Peyer's patch (tissue), 4 donors: ENCODE measurements around the gene GPAT3. TPM values are rescaled to one million over a fixed set of nuclear protein-coding genes. Genes with fewer than 3 reads are reported as not detected.

Experiments
- DNase-seq, 3 donors: peaks; one replicate each; pipeline ENCODE4 v3.0.0-alpha.2; 2017 to 2019
- H3K27ac ChIP-seq, 4 donors: fragments of 200-600 bp; sonication (generic); one replicate each; pipeline ENCODE4 v1.5.1; 2016 to 2019
- H3K27me3 ChIP-seq, 2 donors: fragments of 200-600 bp; sonication (generic); one replicate each; pipeline ENCODE4 v1.5.1; 2019
- H3K36me3 ChIP-seq, 3 donors: fragments of 200-600 bp; sonication (generic); one replicate each; pipeline ENCODE4 v1.5.1; 2016 to 2019
- H3K4me1 ChIP-seq, 4 donors: fragments of 200-600 bp; sonication (generic); one replicate each; pipeline ENCODE4 v1.5.1; 2016 to 2019
- H3K4me3 ChIP-seq, 4 donors: fragments of 200-600 bp; sonication (generic); 1 replicate in 3 of 4; 2 replicates in 1 of 4; pipeline ENCODE4 v1.5.1; 2016 to 2019; ENCODE audit warnings: mild to moderate bottlenecking in 1 of 4
- H3K9me3 ChIP-seq, 4 donors: fragments of 200-600 bp; sonication (generic); one replicate each; pipeline ENCODE4 v1.5.1; 2016 to 2019; ENCODE audit warnings: mild to moderate bottlenecking in 1 of 4
- POLR2A ChIP-seq, 2 donors: fragments of 450-650 bp; IDR thresholded peaks; one replicate each; pipeline ENCODE4 v1.5.1; 2017; ENCODE audit warnings: antibody characterized with exemption in 2 of 2, mild to moderate bottlenecking in 2 of 2, moderate library complexity in 2 of 2
- total RNA-seq, 4 donors: library from RNA; depleted of rRNA; stranded (reverse); fragments of >200 nt; gene quantifications; one replicate each; pipeline ENCODE4 v1.1.0, GENCODE V29; 2016
- TF ChIP-seq, protein P1 (sequence below), 6 experiments: fragments of 450-650 bp in 4 of 6; fragments of 200-600 bp in 2 of 6; sonication (generic) in 1 of 6; IDR thresholded peaks; one replicate each; pipeline ENCODE4 v1.5.1; 2017 to 2019; ENCODE audit warnings: antibody characterized with exemption in 6 of 6, mild to moderate bottlenecking in 3 of 6, moderate library complexity in 1 of 6

GPAT3 gene
- total RNA-seq, 4 donors from 2014 or later, result 7.4 to 86.0 (median 51.8) TPM

DNA sequence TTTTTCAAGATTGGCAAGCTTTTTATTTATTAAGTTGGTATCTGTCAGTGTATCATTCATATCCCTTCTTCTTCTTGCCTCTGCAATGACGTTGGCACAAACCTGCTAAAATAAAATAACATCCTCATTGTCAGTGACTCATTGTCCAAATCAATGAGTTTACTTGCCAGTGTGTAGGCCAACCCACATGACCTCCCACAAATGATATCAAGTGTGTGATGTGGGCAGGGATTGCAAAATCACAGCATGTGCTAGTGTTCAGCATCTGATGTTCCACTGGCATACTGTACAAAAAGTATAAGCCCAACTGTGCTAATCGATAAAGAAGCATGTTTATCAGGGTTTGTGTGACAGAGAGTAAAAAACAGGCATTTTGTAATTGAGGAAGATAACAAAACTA, 25.5 kb downstream of the GPAT3 start:
- TF ChIP-seq POLR2A (IDR thresholded peaks at IDR 0.05), result no peak
- TF ChIP-seq, protein P1, sequence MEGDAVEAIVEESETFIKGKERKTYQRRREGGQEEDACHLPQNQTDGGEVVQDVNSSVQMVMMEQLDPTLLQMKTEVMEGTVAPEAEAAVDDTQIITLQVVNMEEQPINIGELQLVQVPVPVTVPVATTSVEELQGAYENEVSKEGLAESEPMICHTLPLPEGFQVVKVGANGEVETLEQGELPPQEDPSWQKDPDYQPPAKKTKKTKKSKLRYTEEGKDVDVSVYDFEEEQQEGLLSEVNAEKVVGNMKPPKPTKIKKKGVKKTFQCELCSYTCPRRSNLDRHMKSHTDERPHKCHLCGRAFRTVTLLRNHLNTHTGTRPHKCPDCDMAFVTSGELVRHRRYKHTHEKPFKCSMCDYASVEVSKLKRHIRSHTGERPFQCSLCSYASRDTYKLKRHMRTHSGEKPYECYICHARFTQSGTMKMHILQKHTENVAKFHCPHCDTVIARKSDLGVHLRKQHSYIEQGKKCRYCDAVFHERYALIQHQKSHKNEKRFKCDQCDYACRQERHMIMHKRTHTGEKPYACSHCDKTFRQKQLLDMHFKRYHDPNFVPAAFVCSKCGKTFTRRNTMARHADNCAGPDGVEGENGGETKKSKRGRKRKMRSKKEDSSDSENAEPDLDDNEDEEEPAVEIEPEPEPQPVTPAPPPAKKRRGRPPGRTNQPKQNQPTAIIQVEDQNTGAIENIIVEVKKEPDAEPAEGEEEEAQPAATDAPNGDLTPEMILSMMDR (IDR thresholded peaks at IDR 0.05), result no peak
- DNase-seq, result peak in 1 of 3 donors; percentile 59
- Histone ChIP-seq H3K27me3 (no peaks in the 10 kb centered on the region), H3K36me3 (no peaks in the 10 kb centered on the region), H3K27ac (no peak overlapping the region), H3K9me3 (no peaks in the 10 kb centered on the region), H3K4me3 (no peak overlapping the region), H3K4me1 (no peaks in the 10 kb centered on the region)

GRCh38 chr4:83563998-83564397, 28.1 kb downstream of the GPAT3 start:
- DNase-seq, result no peak
- no peak overlapping the region for H3K4me3 ChIP-seq
- H3K36me3 ChIP-seq, result no peaks in the 10 kb centered on the region
- H3K27me3 ChIP-seq, result no peaks in the 10 kb centered on the region
- no peaks in the 10 kb centered on the region for H3K4me1 ChIP-seq
- no peak overlapping the region for H3K27ac ChIP-seq
- TF ChIP-seq POLR2A (IDR thresholded peaks at IDR 0.05), result no peak
- TF ChIP-seq, protein P1 (IDR thresholded peaks at IDR 0.05), result no peak
- no peaks in the 10 kb centered on the region for H3K9me3 ChIP-seq

GRCh38 chr4:83568062-83568461, 32.2 kb downstream of the GPAT3 start:
- no peaks in the 10 kb centered on the region for H3K27me3 ChIP-seq
- H3K27ac ChIP-seq, result no peak overlapping the region
- DNase-seq, result no peak
- H3K4me3 ChIP-seq, result no peak overlapping the region
- TF ChIP-seq, protein P1 (IDR thresholded peaks at IDR 0.05), result no peak
- no peak for TF ChIP-seq POLR2A (IDR thresholded peaks at IDR 0.05)
- no peaks in the 10 kb centered on the region for H3K9me3 ChIP-seq
- no peaks in the 10 kb centered on the region for H3K36me3 ChIP-seq
- H3K4me1 ChIP-seq, result no peaks in the 10 kb centered on the region

DNA sequence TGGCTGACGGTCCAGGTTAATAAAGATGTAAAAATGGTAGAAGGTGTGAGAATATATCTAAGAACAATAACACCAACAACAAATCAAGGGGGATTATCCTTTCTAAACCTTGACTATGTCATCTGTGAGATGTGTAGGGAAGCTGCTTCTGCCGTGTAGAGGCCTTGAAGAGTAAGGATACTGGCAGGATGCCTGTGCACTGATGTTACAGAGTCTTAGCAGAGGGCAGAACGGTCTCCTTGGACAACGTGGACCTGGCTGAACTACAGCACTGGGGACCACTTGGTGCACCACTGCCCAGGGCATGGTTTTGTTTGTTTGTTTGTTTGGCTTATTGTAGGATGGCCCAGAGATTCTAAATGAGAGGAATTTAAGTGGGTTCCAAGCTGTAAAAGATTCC, 33.5 kb downstream of the GPAT3 start:
- H3K4me1 ChIP-seq, result peaks cover 0 to 10% (median 0%) of the 10 kb centered on the region in 4 donors
- no peaks in the 10 kb centered on the region for H3K36me3 ChIP-seq
- no peak overlapping the region for H3K4me3 ChIP-seq
- TF ChIP-seq POLR2A (IDR thresholded peaks at IDR 0.05), result no peak
- TF ChIP-seq, protein P1 (IDR thresholded peaks at IDR 0.05), result no peak
- H3K9me3 ChIP-seq, result no peaks in the 10 kb centered on the region
- no peak for DNase-seq
- no peaks in the 10 kb centered on the region for H3K27me3 ChIP-seq
- H3K27ac ChIP-seq, result no peak overlapping the region

DNA sequence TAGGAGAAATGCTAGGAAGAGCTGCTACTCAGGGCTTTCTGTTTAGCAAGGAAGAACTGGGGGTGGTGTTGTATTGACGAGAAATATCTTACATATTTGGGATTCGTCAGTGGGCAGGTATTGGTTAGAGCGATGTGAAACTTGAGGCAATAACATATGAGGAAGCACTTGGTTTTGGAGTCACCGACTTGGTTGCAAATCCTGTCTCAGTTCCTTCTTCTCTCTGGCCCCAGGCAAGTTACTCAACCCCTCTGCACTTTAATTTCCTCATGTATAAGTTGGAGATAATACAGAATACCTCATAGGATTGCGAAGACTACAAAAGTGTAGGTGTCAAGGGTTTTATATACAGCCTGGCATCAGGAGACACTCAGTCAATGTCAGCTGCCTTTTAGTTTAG, 34.1 kb downstream of the GPAT3 start:
- Histone ChIP-seq H3K4me3 (no peak overlapping the region), H3K27ac (no peak overlapping the region), H3K4me1 (peaks cover 0 to 10% (median 0%) of the 10 kb centered on the region in 4 donors), H3K36me3 (no peaks in the 10 kb centered on the region), H3K9me3 (no peaks in the 10 kb centered on the region), H3K27me3 (no peaks in the 10 kb centered on the region)
- TF ChIP-seq POLR2A (IDR thresholded peaks at IDR 0.05), result no peak
- TF ChIP-seq, protein P1 (IDR thresholded peaks at IDR 0.05), result no peak
- DNase-seq, result no peak

- Histone ChIP-seq H3K4me1 (peaks cover 0 to 10% (median 0%) of the 10 kb centered on the region in 4 donors), H3K27me3 (no peaks in the 10 kb centered on the region), H3K36me3 (no peaks in the 10 kb centered on the region), H3K4me3 (no peak overlapping the region), H3K9me3 (no peaks in the 10 kb centered on the region), H3K27ac (no peak overlapping the region)
- TF ChIP-seq, protein P1 (IDR thresholded peaks at IDR 0.05), result no peak
- no peak for DNase-seq
Measured at GRCh38 chr4:83572848-83573247, 36.9 kb downstream of the GPAT3 start.
